Measurements from ENCODE around the gene HMGCLL1. TPM values are rescaled to one million over a fixed set of nuclear protein-coding genes. Genes with fewer than 3 reads are reported as not detected.

HMGCLL1 gene
- total and polyA plus RNA-seq, 2 donors from 2014 or later: 0.94 to 2.0 TPM

DNA sequence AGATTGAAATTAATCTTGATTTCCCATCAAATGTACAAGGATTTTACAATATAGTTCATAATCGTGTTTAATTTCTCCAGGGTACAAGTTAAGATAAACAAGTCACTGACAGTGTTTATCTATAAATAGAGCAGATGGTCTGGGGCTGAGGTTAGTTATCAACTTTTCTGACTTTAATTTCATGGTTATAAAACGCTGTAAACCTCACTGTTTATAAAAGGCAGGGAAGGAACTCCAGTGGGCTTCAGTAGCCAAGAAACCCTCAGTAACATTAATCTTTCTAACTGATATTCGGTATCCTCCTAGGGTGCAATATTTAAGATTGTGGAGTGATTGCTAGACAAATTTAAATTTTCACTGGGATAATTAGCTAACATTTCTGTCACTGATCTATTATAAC, 183.1 kb downstream of the HMGCLL1 start:
- FAIRE-seq (no peak), DNase-seq (no peak)
- intact Hi-C loops (cut with DNase I): no loop called here
- H3K9ac ChIP-seq (ENCODE audit: low read length in 3 of 3): no peak overlapping the region
- no peak for TF ChIP-seq CTCF (IDR thresholded peaks at IDR 0.05; ENCODE audit: borderline replicate concordance, extremely low read depth, insufficient read depth)
- H3K4me1 ChIP-seq (ENCODE audit: control insufficient read depth in 2 of 3, insufficient read depth in 2 of 3, low read depth in 1 of 3, low read length in 3 of 3): no peaks in the 10 kb centered on the region
- H3K9me3 ChIP-seq (ENCODE audit: control insufficient read depth in 2 of 3, insufficient read depth in 1 of 3, low read length in 3 of 3): no peaks in the 10 kb centered on the region
- no peaks in the 10 kb centered on the region for H3K27me3 ChIP-seq (ENCODE audit: control insufficient read depth, insufficient read depth, low read length)
- no peaks in the 10 kb centered on the region for H3K36me3 ChIP-seq (ENCODE audit: control insufficient read depth in 2 of 3, insufficient read depth in 3 of 3, low read length in 3 of 3)
- no peak overlapping the region for H3K4me3 ChIP-seq (ENCODE audit: low read length in 3 of 3)
- no peak overlapping the region for H3K27ac ChIP-seq (ENCODE audit: low read depth in 2 of 2, low read length in 2 of 2)

- no peak for FAIRE-seq
- Histone ChIP-seq H3K4me1 (ENCODE audit: control insufficient read depth in 2 of 3, insufficient read depth in 2 of 3, low read depth in 1 of 3, low read length in 3 of 3) (no peaks in the 10 kb centered on the region), H3K9me3 (ENCODE audit: control insufficient read depth in 2 of 3, insufficient read depth in 1 of 3, low read length in 3 of 3) (no peaks in the 10 kb centered on the region), H3K9ac (ENCODE audit: low read length in 3 of 3) (no peak overlapping the region), H3K27me3 (ENCODE audit: control insufficient read depth, insufficient read depth, low read length) (no peaks in the 10 kb centered on the region), H3K27ac (ENCODE audit: low read depth in 2 of 2, low read length in 2 of 2) (no peak overlapping the region), H3K4me3 (ENCODE audit: low read length in 3 of 3) (no peak overlapping the region), H3K36me3 (ENCODE audit: control insufficient read depth in 2 of 3, insufficient read depth in 3 of 3, low read length in 3 of 3) (no peaks in the 10 kb centered on the region)
- intact Hi-C loops (cut with DNase I): no loop called here
- DNase-seq: no peak
- TF ChIP-seq CTCF (IDR thresholded peaks at IDR 0.05; ENCODE audit: borderline replicate concordance, extremely low read depth, insufficient read depth): no peak
These were observed 190.8 kb downstream of the HMGCLL1 start for GRCh38 chr6:55388211-55388610.

Measured in kidney (tissue), 14 donors.